ENCODE data around the gene KDM3A.

GRCh38 chr2:86400321-86400720 lies 40.9 kb upstream of the KDM3A start:
- TF ChIP-seq CTCF (IDR thresholded peaks at IDR 0.05 in 8 of 11, conservative IDR thresholded peaks at IDR 0.05 in 3 of 11) (no peak), POLR2A (IDR thresholded peaks at IDR 0.05) (no peak)
